ENCODE measurements around the gene TPI1. TPM values are rescaled to one million over a fixed set of nuclear protein-coding genes. Genes with fewer than 3 reads are reported as not detected.

TPI1 gene
- total RNA-seq, 1 donor from 2014 or later, result 306 TPM

DNA sequence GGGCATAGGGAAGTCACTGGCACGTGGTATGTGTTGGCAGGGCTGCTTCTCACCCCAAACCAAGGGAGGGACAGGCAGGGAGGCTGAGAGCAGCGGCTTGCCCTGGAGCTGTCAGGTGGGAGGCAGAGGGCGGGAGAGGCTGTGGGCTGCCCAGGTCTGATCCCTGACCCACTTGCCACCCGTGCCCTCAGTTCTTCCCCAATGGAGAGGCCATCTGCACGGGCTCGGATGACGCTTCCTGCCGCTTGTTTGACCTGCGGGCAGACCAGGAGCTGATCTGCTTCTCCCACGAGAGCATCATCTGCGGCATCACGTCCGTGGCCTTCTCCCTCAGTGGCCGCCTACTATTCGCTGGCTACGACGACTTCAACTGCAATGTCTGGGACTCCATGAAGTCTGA, 21.9 kb upstream of the TPI1 start:
- ChIA-PET CTCF (interaction anchor here (1.4 kb wide), 1 partner anchor 9 kb away, joined by 3 read pairs; no protein-coding TSS in a partner anchor), POLR2A (no interaction called here)

DNA sequence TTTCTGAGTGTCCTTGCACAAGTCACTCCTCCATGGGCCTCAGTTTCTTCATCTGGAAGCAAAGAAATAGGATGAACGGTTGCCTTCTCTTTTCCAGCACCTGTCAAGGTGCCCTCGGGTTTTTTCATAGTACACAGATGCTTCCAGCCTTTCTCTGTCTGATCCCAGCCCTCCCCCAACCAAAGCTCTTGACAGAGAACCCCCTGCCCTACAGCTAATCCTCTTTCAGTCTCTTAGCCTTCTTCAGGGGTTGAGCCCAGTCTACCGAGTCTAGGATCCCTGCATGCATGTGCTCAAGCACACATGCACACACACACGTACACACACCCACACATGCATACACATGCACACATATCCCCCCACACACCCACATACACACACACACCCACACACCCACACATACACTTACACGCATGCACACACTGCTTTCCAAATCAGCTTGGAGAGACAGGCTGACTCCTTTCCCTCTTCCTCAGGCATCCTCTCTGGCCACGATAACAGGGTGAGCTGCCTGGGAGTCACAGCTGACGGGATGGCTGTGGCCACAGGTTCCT, 20.9 kb upstream of the TPI1 start:
- Mint-ChIP-seq H3K9me3 (no peaks in the 10 kb centered on the region), H3K36me3 (ENCODE audit: low read depth) (no peaks in the 10 kb centered on the region), H3K4me3 (no peak overlapping the region), H3K4me1 (peaks cover 15% of the 10 kb centered on the region), H3K27me3 (no peaks in the 10 kb centered on the region), H3K27ac (no peak overlapping the region)
- ChIA-PET POLR2A (no interaction called here), CTCF (no interaction called here)
- no peak for ATAC-seq (ENCODE audit: low read depth)
- intact Hi-C loops (cut with micrococcal nuclease), result no loop called here
- DNase-seq, result no peak
- TF ChIP-seq, protein P1, sequence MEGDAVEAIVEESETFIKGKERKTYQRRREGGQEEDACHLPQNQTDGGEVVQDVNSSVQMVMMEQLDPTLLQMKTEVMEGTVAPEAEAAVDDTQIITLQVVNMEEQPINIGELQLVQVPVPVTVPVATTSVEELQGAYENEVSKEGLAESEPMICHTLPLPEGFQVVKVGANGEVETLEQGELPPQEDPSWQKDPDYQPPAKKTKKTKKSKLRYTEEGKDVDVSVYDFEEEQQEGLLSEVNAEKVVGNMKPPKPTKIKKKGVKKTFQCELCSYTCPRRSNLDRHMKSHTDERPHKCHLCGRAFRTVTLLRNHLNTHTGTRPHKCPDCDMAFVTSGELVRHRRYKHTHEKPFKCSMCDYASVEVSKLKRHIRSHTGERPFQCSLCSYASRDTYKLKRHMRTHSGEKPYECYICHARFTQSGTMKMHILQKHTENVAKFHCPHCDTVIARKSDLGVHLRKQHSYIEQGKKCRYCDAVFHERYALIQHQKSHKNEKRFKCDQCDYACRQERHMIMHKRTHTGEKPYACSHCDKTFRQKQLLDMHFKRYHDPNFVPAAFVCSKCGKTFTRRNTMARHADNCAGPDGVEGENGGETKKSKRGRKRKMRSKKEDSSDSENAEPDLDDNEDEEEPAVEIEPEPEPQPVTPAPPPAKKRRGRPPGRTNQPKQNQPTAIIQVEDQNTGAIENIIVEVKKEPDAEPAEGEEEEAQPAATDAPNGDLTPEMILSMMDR (IDR thresholded peaks at IDR 0.05), result no peak

More for the DNA sequence above, 21.9 kb upstream of the TPI1 start:
- no peak overlapping the region for H3K4me3 Mint-ChIP-seq
- H3K9me3 Mint-ChIP-seq, result no peaks in the 10 kb centered on the region
- TF ChIP-seq, protein P1 (IDR thresholded peaks at IDR 0.05), result no peak
- DNase-seq (no peak), ATAC-seq (ENCODE audit: low read depth) (no peak)
- no peak overlapping the region for H3K27ac Mint-ChIP-seq
- no peaks in the 10 kb centered on the region for H3K36me3 Mint-ChIP-seq (ENCODE audit: low read depth)
- peaks cover 10% of the 10 kb centered on the region for H3K4me1 Mint-ChIP-seq
- intact Hi-C loops (cut with micrococcal nuclease), result no loop called here
- H3K27me3 Mint-ChIP-seq, result no peaks in the 10 kb centered on the region

DNA sequence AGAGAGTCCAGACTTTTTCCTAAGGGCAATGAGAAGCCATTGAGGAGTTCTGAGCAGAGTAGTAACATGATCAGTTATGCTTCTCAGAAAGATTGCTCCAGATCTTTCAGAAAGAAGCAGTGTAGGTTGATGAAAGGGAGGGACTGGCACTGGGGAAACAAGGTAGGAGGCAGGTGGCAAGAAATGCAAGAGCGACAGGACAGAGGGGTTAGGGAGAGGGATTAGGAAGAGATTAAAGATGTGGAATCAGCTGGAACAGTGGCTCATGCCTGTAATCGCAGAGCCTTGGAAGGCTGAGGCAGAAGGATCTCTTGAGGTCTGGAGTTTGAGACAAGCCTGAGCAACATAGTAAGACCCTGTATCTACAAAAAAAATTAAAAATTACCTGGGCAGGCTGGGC, 19.7 kb upstream of the TPI1 start:
- H3K4me1 Mint-ChIP-seq, result peaks cover 18% of the 10 kb centered on the region
- intact Hi-C loops (cut with micrococcal nuclease), result no loop called here
- no peak overlapping the region for H3K27ac Mint-ChIP-seq
- DNase-seq (no peak), ATAC-seq (ENCODE audit: low read depth) (no peak)
- H3K36me3 Mint-ChIP-seq (ENCODE audit: low read depth), result peaks cover 6% of the 10 kb centered on the region
- H3K27me3 Mint-ChIP-seq, result no peaks in the 10 kb centered on the region
- ChIA-PET CTCF (no interaction called here), POLR2A (interaction anchor here (0.5 kb wide), 1 partner anchor 60 kb away, joined by 3 read pairs; no protein-coding TSS in a partner anchor)
- no peaks in the 10 kb centered on the region for H3K9me3 Mint-ChIP-seq
- H3K4me3 Mint-ChIP-seq, result no peak overlapping the region
- TF ChIP-seq, protein P1 (IDR thresholded peaks at IDR 0.05), result no peak

DNA sequence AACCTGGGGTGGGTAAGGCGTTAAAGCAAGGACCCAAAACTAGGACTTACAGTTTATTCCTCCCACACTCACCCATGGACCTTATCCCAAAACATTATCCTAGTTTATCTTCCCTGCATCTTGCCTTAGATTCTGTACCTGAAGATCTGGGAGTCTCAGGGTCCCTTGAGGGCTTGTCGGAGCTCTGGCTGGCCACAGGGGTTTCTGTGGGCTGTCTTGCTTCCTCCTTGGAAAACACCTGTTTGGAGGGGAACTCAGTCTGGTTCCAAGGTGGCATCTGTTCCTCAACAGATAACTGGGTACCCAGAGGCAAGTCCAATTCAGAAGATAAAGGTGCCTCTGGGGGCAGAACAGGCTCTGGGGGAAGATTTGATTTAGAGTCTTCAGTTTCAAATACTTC, 17.9 kb upstream of the TPI1 start:
- H3K27me3 Mint-ChIP-seq, result no peaks in the 10 kb centered on the region
- DNase-seq (no peak), ATAC-seq (ENCODE audit: low read depth) (no peak)
- TF ChIP-seq, protein P1 (IDR thresholded peaks at IDR 0.05), result no peak
- peaks cover 30% of the 10 kb centered on the region for H3K4me1 Mint-ChIP-seq
- ChIA-PET POLR2A (interaction anchor here (1.4 kb wide), 1 partner anchor 10 kb away, joined by 3 read pairs; no protein-coding TSS in a partner anchor), CTCF (no interaction called here)
- H3K9me3 Mint-ChIP-seq, result no peaks in the 10 kb centered on the region
- H3K27ac Mint-ChIP-seq, result no peak overlapping the region
- H3K4me3 Mint-ChIP-seq, result no peak overlapping the region
- H3K36me3 Mint-ChIP-seq (ENCODE audit: low read depth), result peaks cover 11% of the 10 kb centered on the region
- intact Hi-C loops (cut with micrococcal nuclease), result no loop called here

DNA sequence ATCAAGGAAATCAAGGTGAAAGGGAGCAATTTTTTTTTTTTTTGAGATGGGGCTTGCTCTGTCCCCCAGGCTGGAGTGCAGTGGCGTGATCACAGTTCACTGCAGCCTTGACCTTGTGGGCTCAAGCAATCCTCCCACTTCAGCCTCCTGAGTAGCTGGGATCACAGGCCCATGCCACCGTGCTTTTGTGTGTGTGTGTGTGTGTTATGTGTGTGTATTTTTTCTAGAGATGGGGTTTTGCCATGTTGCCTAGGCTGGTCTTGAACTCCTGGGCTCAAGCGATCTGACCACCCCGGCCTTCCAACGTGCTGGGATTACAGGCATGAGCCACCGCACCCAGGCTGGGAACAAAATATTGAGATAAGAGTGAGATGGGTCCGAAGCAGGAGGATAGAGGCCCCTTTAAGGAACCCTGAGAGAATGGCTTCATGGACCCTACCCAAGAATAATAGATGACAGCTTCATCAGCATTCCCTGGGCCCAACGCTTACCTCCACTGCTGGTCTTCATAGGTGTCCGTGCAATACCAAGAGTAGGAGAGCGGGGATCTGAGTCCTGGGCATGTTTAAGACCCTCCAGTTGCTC, 17.3 kb upstream of the TPI1 start:
- Mint-ChIP-seq H3K4me1 (peaks cover 30% of the 10 kb centered on the region), H3K27me3 (no peaks in the 10 kb centered on the region), H3K4me3 (no peak overlapping the region), H3K36me3 (ENCODE audit: low read depth) (peaks cover 11% of the 10 kb centered on the region), H3K27ac (no peak overlapping the region), H3K9me3 (no peaks in the 10 kb centered on the region)
- DNase-seq (no peak), ATAC-seq (ENCODE audit: low read depth) (no peak)
- TF ChIP-seq, protein P1 (IDR thresholded peaks at IDR 0.05), result no peak
- intact Hi-C loops (cut with micrococcal nuclease), result loop anchor here (2.0 to 5.0 kb wide), 6 partner anchors 21 to 1232 kb away; partner anchors contain the start of genes C1RL, LPAR5, NECAP1 and NOP2
- ChIA-PET CTCF (no interaction called here), POLR2A (interaction anchor here (7.5 kb wide), 1 partner anchor 19 kb away, joined by 190 read pairs; the partner anchor contains the start of genes SPSB2 and TPI1)
